ENCODE results near the gene PLXNA2.

DNA sequence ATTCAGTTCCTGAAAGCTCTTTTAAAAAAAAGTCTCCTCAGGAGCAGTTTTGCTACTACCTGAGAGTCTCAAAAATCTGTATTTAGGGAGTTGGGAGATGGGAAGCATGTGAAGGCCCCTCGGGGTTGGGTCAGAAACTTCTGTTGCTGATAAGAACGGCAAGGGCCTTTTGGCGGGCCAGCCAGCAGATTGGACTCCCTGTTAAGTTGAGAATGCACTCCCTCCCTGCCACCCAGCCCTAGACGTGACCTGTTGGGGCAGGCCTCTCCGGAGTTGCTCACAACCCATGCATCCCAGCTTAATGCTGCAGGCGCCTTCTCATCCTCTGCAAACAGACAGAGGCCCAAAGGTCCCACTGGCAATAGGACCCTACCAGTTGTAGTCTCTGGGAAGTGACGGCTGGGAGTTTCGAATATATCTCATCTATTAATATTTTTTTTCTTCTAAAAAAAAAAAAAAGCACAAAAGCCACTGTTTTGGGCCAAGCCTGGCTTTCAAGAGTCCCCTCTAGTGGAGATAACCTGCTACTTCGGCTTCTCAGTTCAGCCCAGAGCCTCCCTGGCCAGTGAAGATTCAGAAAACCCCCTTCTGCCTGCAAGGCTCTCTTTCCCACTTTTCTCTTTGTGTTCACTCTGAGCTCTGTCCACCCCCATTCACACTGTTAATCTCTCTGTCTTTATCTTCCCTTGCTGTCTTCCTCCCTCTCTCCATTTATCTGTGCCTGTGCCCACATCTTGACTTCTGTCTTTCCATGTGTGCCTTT, 5.3 kb downstream of the PLXNA2 start:
- TF ChIP-seq CTCF (conservative IDR thresholded peaks at IDR 0.05; ENCODE audit: low read length) (peak; percentile 71), EZH2phosphoT487 (IDR thresholded peaks at IDR 0.05; ENCODE audit: borderline replicate concordance, low read depth, low read length) (no peak)

All from OCI-LY7 (cell line).